Stimulated activated naive CD4-positive, alpha-beta T cell (primary cell): ENCODE data around the gene GAK.
"Not testable (repeated sequence)": the region's sequence is repeated elsewhere in the genome, so short reads cannot be mapped to it uniquely, and the experiment has no call there.

ENCODE experiments used
- DNase-seq, 6 experiments: peaks; one replicate each; lab custom pipeline; 2025; lab: John Stamatoyannopoulos, UW

Gene GAK

GRCh38 chr4:952881-953573, 20.9 kb upstream of the GAK start:
- DNase-seq: no peak

DNA sequence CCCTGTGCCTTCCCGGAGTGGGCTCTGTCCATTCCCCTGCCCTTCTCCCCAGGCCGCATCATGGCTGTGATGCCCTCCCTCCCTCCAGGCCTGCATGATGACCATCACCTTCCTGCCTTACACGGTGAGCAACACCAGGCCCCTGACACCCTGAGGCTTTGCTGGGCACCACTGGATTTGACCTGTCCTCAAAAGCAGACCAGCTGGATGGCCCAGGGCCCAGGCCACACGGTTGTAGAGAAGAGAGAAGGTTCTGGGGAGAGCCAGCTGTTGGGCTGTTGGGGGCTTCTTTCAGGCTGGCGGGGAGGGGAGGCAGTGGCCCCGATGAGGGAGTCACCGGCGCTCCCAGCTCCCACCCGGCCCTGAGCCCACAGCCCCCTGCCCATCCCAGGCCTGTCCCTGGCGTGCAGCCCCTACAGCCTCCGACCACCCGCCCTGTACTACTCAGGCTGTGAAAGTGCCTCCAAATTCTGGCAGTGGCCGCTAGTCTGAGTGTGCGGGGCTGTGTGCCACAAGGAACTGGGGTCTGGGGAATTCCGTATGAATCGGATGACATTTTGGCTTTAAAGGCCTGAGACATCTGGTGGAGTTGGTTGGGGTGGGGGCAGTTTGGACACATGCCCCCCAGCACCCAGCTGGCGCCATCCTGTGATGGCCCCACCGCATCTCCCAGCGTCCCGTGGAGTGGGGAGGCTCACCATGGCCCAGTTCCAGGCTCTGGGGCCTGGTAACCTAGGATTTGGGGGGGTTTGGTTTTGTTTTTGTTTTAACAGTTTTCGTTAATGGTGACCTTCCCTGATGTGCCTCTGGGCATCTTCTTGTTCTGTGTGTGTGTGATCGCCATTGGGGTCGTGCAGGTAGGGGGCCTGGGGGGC, 19.7 kb upstream of the GAK start:
- no peak for DNase-seq

- DNase-seq: no peak
These were observed 19.1 kb upstream of the GAK start for GRCh38 chr4:951186-951585.

- DNase-seq: no peak
These were observed 18.3 kb upstream of the GAK start for GRCh38 chr4:950136-951020.

DNA sequence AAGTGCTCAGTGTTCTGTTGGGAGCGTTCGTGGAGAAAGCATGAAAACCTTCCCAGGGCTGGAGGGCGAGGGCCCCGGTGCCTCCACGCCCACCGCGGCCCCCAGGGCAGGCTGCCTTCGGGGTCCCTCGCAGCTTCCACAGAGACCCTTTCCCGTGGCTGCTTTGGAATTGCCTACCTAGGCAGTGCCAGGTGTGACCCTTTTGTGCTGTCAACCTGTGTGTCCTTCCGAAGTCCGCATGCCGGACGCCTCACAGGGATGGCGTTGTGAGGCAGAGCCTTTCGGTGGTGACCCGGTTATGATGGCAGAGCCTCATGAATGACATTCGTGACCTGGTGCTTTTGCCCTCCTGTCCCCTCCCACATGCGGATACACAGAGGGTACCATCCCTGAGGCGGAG, 17.5 kb upstream of the GAK start:
- no peak for DNase-seq

DNA sequence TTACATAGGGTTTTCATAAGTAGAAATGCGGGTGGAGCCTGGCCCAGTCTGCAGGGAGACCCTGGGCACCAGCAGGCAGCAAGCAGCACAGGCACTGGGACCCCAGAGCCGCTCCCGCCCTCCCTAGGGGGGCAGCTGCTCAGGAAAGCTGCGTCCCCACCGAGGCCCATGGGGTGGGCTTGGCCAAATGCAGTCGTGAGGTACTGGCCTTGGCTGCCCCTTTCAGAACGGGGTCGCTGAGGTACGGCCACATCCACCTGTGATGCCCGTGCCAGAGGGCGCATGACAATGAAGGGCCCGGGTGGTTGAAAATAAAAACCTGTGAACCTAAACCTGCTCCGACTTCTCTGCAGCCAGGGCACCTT, 16.8 kb upstream of the GAK start:
- no peak for DNase-seq

- no peak for DNase-seq
These were observed 16.2 kb upstream of the GAK start for GRCh38 chr4:948101-948935.

- no peak for DNase-seq
These were observed 15.4 kb upstream of the GAK start for GRCh38 chr4:947491-947971.

- DNase-seq: no peak
These were observed 14.7 kb upstream of the GAK start for GRCh38 chr4:946517-947471.

DNA sequence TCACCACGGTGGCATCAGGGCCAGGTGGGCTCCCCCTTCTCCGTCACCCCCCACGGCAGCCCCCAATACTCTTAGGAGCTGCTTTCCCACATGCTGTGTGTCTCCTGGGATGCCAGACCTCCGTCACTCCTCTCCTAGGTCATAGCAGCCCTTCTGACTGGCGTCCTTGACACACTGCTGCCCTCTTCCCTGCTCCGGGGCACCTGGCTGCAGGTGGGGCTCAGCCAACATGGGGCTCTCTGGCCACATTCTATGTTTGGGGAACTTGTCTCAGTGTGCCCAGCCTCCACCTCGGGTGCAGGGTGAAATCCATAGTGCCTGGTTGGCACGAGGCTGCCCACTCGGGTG, 14.0 kb upstream of the GAK start:
- DNase-seq: no peak

GRCh38 chr4:945274-946102, 13.4 kb upstream of the GAK start:
- no peak for DNase-seq

DNA sequence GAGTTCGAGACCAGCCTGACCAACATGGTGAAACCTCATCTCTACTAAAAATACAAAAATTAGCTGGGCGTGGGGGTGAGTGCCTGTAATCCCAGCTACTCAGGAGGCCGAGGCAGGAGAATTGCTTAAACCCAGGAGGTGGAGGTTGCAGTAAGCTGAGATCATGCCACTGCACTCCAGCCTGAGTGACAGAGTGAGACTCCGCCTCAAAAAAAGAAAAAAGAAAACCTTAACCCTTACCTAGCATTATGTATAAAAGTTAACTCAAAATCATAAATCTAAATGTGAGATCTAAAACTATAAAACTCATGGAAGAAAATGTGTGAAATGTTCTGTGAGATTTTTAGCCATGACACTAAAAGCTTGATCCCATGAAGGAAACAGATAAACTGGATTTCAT, 7.4 kb upstream of the GAK start:
- not testable (repeated sequence) for DNase-seq

GRCh38 chr4:932713-933070, 576 bp upstream of the GAK start:
- DNase-seq: no peak

GRCh38 chr4:931194-931959, 739 bp downstream of the GAK start:
- peak in 2 of 6 experiments; percentile 26 to 32 for DNase-seq

DNA sequence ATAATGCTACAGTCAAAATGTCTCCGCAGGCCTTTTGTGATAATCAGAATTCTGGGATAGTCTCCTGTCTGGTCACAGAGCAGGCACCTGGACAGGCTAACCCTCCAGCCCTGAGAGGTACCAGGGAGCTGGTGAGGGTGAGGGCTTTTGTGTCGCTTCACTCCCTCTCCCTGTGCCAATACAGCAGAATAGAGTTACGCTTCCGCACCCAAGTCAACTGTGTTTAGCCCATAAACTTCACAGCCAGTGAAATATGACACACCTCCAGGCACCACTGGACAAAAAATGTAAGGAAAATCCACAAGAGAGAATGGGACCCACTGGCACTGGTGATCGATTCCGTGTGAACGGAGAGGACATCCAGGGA, 1.3 kb downstream of the GAK start:
- no peak for DNase-seq

DNA sequence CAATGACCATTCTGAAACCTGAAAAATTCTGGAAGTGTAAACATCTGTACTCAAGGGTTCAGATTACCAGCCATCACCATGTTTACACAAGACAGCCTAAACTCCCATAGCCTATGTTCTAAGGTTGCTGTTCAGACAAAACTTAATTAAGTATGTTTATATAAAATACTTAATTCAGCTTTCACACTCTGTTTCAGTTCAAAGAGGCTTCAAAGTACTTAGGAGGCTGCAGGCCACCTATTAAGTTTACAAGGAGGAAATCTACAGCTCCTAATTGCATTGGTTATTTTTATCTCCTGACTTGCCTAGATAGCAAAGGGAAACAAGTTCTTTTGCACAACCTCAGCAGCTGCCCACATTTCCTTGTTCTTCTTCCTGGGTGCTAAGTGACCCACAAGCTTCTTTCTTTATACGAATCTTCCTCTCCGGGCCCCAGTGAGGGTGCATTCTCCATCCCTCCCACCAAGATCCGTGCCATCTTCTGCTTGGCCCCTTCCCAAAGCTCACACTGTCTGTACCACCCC, 2.0 kb downstream of the GAK start:
- no peak for DNase-seq

DNA sequence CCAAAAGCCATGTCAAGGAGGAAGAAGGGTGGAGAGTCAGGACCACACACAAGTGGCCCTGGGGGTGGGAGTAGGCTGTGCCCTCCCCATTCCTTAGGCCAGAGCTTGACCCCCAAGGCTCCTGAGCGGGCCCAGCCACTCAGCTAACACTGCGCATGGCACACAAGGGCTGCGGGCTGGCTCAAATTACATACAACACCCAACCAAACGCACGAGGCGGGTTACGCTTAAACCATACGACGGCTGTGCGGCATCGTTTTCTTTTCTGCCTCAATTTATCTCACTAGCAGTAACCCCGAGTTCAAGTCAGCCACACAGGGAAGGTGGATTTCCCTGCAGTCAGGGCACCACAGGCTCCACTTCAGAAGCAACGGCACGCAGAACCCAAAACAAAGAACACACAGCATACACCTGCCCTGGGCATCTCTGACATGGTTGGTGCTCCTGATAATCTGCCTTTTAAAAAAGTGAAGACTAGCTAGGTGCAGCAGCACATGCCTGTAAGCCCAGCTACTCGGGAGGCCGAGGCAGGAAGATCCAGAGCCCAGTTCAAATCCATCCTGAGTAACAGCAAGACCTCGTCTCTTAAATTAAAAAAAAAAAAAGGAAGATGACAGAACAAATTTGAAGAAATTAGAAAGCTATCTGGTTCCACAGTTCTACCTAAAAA, 2.9 kb downstream of the GAK start:
- DNase-seq: no peak

GRCh38 chr4:927566-927965, 4.5 kb downstream of the GAK start:
- DNase-seq: not testable (repeated sequence)
